Skeletal muscle cell (primary cell): ENCODE measurements around the gene LRBA.
A peak's percentile ranks its signal among the peaks of the same experiment; 100 is the strongest.
"Not testable (repeated sequence)": the region's sequence is repeated elsewhere in the genome, so short reads cannot be mapped to it uniquely, and the experiment has no call there.

Experiments used
- DNase-seq: peaks from one replicate; pipeline ENCODE4 v3.0.0-alpha.2; 2010; ENCODE audit warnings: low read depth
- H3K4me3 ChIP-seq: 2 replicates; pipeline ENCODE4 v1.5.1; 2011; ENCODE audit warnings: low read depth, mild to moderate bottlenecking, control low read depth, low read length, moderate library complexity

LRBA gene

DNA sequence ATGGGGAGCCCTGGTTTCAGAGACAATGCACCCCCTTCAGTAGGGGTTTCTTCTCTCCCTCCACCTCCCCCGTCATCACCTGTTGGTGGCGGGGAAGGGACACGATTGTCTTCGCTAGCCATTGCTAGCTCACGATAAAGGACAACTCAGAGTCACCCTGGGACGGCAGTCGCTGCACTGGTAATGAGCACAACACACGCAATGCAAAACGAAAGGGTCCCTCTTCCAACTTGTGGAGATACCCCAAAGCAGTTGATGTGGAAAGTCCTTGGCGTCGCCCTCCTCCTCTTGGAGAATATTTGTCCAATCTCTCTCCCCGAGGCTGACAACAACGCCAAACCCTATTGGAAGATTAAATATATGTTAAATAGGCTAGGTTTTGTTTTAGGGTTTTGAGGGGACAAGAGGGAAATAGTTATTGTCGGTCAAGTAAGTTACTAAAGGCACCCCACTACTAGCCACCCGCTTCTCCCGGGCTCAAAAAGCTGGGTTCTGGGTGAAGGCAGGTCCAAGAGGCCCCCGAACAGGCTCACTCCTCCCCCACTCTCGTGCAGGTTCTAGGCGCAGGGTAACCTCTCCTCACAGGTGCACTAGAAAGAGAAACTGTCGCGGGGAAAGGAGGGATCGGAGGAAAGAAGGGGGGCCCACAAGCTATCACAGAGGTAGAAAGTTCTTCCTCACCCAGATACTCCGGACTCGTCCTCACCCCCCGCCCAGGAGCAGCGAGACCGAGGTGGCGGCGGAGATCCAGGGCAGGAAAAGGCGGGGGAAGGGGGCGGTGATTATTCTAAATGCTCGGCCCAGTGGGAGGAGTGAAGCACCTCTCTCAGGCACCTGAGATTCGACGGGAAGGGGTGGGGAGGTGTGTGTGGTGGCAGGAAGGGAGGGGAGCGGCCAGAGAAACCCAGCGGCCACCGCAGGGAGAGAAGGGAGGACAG is at the start of gene LRBA:
LRBA (minus strand) TSS at position 764 of the 938 bp plus-strand sequence; CDS start at position 122, 642 bp downstream.
- no peak for DNase-seq
- H3K4me3 ChIP-seq: peak within 1 kb of the TSS; percentile 73

DNA sequence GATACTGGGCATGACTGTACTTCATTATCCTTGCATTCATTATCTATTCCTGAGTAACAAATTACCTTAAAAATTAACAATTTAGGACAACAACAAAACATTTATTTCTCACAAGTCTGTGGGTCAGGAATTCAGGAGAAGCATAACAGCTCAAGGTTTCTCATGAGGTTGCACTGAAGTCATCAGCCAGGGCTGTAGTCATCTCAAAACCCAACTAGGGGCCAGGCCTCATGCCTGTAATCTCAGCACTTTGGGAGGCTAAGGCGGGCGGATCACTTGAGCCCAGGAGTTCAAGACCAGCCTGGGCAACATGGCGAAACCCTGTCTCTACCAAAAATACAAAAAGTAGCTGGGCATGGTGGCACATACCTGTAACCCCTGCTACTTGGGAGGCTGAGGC is 48.1 kb upstream of the LRBA start:
- DNase-seq, H3K4me3 ChIP-seq: not testable (repeated sequence)

GRCh38 chr4:151055539-151055938 is 40.5 kb upstream of the LRBA start:
- no peak overlapping the region for H3K4me3 ChIP-seq
- no peak for DNase-seq

- no peak for DNase-seq
- no peak overlapping the region for H3K4me3 ChIP-seq
Measured at GRCh38 chr4:151052785-151053184, 37.7 kb upstream of the LRBA start.

- H3K4me3 ChIP-seq: no peak overlapping the region
Measured at GRCh38 chr4:151049430-151049884, 34.4 kb upstream of the LRBA start.

DNA sequence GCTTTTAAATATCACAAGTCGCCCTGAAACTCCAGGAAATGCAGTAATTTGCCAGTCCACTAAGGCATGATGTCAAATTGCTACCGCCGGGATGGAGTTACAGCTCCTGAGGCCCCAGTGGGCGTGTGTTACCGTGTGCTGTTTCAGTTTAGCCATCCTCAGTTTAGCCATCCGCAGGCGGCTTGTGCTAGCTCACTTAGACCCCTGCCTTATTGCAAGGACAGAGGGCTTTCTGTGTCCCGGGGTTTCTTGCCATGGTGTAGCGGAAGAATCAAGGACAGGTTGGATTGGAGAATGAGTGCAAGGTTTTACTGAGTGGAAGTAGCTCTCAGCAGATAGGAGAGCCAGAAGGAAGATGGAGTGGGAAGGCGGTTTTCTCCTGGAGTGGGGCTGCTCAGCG is 33.8 kb upstream of the LRBA start:
- DNase-seq: no peak
- H3K4me3 ChIP-seq: no peak overlapping the region

More at GRCh38 chr4:151049430-151049884, 34.4 kb upstream of the LRBA start:
- no peak for DNase-seq

DNA sequence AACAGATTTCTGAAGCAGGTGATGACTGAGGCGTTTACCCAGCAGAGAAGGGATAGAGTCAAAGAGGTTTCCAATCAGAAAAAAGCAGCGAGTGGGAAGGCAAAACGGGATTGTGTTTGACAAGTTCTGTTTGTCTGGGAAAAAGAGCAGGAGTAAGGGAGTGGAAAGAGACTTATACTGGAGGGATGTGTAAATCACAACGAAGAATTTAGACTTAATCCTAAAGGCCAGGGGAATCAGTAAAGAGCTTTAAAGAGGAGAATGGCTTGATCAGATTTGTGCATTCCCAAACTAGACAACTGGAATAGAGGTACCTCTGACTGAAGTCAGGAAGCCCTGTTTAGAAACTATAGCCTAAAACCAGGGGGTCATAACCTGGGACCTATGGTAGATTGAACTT is 31.5 kb upstream of the LRBA start:
- no peak overlapping the region for H3K4me3 ChIP-seq
- DNase-seq: no peak

GRCh38 chr4:151045907-151046306 is 30.8 kb upstream of the LRBA start:
- H3K4me3 ChIP-seq: no peak overlapping the region
- no peak for DNase-seq

DNA sequence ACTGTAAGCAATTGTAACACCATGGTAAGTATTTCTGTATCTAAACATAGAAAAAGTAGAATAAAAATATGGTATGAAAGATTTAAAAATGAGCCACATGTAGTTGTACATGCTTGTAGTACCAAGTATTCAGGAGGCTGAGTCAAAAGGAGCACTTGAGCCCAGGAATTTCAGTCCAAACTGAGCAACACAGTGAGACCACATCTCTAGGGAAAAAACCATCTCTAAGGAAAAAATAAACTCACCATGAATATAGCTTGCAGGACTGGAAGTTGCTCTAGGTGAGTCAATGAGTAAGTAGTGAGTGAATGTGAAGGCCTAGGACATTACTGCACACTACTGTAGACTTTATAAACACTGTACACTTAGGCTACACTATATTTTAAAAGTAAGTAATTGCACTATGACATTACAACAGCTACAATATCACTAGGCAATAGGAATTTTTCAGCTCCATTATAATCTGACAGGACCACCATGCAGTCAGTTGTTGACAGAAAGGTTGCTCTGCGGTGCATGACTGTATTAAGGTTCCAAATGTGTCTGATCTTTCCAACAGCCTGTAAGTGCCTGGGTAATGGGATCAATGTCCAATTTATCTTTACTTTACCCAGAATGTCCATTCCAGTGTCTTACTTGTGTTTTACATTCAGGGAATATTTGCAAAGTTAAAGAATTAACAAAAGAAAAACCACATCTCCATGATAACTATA is 28.9 kb upstream of the LRBA start:
- no peak overlapping the region for H3K4me3 ChIP-seq
- no peak for DNase-seq

DNA sequence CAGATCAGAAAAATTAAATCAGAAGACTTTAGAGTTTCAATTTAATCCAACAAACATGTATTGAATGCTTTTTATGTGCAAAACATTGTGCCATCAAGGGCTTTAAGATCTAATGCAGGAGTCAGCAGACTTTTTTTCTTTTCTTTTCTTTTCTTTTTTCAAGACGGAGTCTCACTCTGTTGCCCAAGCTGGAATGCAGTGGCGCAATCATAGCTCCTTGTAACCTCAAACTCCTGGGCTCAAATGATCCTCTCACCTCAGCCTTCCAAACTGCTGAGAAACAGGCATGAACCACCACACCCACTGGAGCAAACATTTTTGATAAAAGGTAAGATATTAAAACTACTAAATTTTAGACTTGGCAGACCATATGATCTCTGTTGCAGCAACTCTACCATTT is 24.6 kb upstream of the LRBA start:
- no peak overlapping the region for H3K4me3 ChIP-seq
- no peak for DNase-seq

GRCh38 chr4:151038452-151039157 is 23.5 kb upstream of the LRBA start:
- no peak for DNase-seq

DNA sequence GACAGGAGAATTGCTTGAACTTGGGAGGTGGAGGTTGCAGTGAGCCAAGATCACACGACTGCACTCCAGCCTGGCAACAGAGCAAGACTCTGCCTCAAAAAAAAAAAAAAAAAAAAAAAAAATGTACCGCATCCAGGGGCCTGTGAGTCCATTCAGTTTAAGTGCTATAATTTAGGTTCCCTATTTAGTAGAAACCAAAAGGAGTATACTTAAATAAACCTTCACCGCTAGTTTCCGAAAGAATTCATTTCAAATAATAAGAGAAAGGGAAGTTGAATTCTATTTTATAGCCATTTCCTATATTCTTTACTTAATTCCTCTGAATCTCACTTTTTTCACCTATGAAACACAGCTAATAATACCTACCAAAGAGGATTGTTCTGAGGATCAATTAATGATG is 20.8 kb upstream of the LRBA start:
- H3K4me3 ChIP-seq: no peak overlapping the region
- no peak for DNase-seq

More at GRCh38 chr4:151038452-151039157, 23.5 kb upstream of the LRBA start:
- H3K4me3 ChIP-seq: no peak overlapping the region

DNA sequence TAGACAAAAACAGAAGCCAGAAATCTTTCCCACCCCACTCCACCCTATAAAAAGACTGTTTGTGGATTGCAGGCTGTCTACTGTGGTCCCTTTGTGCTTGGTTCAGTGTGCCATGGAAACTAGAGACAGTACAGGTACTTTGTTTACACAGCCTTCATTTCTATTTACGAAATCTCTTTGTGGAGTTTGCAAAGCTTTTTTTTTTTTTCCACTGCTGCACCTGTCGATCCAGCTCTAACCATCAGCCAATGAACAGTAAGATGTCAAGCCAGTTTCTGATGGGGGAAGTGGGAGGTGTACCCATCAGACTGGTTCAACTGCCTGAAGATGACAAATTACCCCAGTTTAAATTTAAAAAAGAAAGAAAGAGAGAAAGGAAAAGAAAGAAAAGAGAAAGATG is 20.2 kb upstream of the LRBA start:
- no peak overlapping the region for H3K4me3 ChIP-seq
- no peak for DNase-seq

DNA sequence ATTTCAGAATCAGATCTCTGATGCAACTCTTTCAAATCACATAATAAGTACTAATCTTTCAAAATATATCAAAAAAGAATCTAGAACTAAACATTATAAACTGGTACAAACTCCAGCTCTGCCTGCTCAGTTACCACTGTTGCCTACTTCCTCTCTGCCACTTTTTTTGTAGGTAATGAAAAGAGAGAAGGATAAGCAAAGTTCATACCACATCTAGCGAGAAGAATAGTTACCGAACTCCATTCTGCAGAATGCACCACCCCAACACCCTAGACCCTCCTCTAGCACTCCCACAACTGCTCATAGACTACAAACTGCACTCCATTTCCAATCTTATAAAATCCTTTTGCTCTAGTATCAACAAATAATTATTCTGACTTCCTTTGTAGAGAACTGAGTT is 19.7 kb upstream of the LRBA start:
- no peak overlapping the region for H3K4me3 ChIP-seq
- DNase-seq: no peak

DNA sequence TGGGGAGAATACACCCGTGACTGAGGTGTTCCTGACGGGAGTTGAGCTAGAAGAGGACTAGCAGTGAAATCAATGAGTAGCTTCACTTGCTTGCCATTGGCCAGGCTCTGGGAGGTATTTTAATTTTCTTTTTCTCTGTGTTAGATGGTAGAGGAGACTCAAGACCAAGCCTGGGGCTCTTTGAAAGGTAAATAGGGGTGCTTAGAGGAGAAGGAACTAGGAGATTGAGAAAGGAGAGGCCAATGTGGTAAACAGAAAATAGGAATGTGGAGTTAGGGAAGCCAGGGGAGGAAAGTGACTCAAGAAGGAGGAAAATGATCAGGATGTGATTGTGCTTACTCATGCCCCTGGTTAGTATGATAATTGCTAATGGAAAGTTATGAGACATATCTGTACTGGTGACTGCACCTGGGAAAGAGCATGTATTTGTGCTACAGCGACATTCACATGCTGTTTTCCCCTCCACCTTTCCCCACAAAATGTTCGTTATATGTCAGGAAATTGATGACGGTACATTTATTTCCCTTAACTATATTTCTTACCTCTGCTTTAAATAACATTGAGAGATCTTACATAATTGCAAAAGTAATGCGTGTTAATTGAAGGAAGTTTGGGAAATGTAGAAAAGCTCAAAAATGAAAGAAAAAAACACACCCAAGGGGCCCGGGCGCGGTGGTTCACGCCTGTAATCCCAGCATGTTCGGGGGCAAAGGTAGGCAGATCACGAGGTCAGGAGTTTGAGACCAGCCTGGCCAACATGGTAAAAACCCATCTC is 16.9 kb upstream of the LRBA start:
- DNase-seq: peak; percentile 32
- no peak overlapping the region for H3K4me3 ChIP-seq

DNA sequence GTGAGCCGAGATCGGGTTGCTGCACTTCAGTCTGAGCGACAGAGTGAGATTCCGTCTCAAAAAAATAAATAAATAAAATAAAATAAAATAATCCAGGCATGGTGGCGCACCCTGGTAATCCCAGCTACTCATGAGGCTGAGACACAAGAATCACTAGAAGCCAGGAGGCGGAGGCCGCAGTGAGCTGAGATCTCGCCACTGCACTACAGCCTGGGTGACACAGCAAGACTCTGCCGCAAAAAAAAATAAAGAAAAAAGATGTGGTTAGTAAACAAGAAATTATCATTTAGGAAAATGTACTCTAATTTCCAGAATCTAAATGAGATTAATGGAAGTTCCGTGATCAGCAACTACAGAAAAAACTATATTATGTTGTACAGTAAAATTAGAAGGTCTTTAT is 14.5 kb upstream of the LRBA start:
- H3K4me3 ChIP-seq: no peak overlapping the region
- DNase-seq: no peak

GRCh38 chr4:151029006-151029405 is 13.9 kb upstream of the LRBA start:
- not testable (repeated sequence) for DNase-seq, H3K4me3 ChIP-seq

DNA sequence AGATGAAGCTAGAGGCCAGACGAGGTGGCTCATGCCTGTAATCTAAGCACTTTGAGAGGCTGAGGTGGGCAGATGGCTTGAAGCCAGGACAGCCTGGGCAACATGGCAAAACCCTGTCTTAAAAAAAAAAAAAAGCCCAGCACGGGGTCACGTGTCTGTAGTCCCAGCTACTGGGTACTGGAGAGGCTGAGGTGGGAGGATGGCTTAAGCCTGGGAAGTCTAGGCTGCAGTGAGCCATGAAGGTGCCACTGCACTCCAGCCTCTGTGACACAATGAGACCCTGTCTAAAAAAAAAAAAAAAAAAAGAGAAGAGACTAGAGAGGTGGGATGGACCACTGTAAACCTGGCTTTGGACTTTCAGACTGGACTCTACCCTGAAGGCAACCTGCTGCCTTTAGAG is 10.7 kb upstream of the LRBA start:
- H3K4me3 ChIP-seq: no peak overlapping the region
- no peak for DNase-seq

- no peak overlapping the region for H3K4me3 ChIP-seq
Measured at GRCh38 chr4:151022586-151022985, 7.5 kb upstream of the LRBA start.

More at GRCh38 chr4:151022586-151022985, 7.5 kb upstream of the LRBA start:
- no peak for DNase-seq
